Camera-type eye (tissue), 1 donor: ENCODE measurements around the gene DGAT2. TPM values are rescaled to one million over a fixed set of nuclear protein-coding genes. Genes with fewer than 3 reads are reported as not detected.

Source experiments
- total RNA-seq: library from RNA; depleted of rRNA; stranded (reverse); fragments of >200 nt; gene quantifications from one replicate; pipeline ENCODE4 v1.2.3, GENCODE V29; 2014

The DGAT2 gene, protein sequence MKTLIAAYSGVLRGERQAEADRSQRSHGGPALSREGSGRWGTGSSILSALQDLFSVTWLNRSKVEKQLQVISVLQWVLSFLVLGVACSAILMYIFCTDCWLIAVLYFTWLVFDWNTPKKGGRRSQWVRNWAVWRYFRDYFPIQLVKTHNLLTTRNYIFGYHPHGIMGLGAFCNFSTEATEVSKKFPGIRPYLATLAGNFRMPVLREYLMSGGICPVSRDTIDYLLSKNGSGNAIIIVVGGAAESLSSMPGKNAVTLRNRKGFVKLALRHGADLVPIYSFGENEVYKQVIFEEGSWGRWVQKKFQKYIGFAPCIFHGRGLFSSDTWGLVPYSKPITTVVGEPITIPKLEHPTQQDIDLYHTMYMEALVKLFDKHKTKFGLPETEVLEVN
- total RNA-seq = 5.2 TPM

DNA sequence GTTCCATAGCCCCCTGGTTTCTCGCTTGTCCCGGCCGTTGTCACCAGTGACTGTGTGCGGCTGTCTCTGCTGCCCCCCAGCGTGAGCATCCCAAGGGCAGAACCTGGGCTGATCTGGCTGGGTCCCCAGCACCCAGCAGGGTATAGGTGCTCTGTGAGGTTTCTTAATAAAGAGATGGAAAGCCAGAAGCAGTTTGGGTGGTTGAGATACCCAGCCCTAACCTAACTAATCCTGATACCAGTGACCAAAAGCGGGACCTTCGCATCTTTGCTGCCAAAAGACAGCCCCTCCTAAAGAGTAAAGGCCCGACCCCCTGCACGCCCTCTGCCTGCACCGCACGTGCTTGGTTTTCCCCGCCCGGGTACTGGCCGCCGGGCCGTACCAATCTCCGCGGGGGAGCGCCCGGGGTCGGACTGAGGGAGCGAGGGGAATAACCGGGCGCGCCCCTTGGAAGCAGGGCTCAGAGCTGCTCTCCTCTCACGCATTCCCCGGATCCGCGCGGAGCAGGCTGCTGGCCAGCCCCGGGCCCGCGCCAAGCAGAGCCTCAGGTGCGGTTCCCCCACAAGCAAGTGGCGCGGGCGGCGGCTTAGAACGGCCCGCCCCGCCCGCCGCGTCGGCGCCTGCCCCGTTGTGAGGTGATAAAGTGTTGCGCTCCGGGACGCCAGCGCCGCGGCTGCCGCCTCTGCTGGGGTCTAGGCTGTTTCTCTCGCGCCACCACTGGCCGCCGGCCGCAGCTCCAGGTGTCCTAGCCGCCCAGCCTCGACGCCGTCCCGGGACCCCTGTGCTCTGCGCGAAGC lies at the start of gene DGAT2:
TSS of gene DGAT2 (plus strand) at position 667 of the 797 bp plus-strand sequence. CDS start 214 bp downstream, outside the sequence.

DNA sequence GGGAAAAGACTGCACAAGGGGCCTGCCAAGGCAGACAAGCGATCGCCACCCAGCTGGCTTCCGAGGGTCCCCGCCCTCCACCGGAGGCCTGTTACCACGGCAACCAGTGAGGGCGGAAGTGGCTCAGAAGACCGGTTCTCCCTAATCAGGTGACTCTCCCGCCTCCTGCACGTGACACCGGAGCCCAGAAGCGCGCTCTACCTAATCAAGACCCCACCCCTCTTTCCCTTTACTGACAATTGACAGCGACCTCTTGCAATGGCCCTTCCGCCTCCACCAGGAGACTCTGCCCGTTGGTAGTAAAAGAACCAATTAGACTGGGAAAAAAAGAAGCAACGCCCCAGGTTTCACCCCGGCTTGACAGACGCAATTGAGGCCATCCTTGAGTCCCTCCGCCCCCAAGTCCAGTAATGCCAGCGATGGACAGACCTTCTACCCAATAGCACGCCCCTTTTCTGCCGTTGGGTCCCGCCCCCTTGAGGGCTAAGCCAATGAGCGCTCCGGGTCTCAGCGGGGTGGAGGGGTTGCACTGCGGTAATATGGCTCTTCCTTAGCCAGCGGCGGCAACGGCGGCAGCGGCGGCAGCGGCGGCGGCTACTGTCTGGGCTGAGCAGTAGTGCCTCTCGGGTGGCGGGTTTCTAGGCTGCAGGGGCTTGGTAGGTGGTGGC lies 46.2 kb downstream of the DGAT2 start, which contains the start of gene UVRAG:
TSS of gene UVRAG (plus strand) at position 534 of the 668 bp plus-strand sequence. CDS start 198 bp downstream, outside the sequence.

Other genes starting within 250 kb of the DGAT2 start
- gene GDPD5, start 242.8 kb upstream of the DGAT2 start, total RNA-seq = 65.8 TPM
- gene SERPINH1, start 206.5 kb upstream of the DGAT2 start, total RNA-seq = 479 TPM
- gene MAP6, start 99.7 kb upstream of the DGAT2 start, total RNA-seq = 57.5 TPM
- not detected for gene MOGAT2, start 50.9 kb upstream of the DGAT2 start, total RNA-seq
- 49.5 TPM for gene UVRAG, start 46.4 kb downstream of the DGAT2 start, total RNA-seq